Stimulated activated CD4-positive, alpha-beta T cell treated with anti-CD3 and anti-CD28 coated beads, Interleukin-1b, Interleukin-23, amount 100 ng/mL, for 48 hours (primary cell): Measurements from ENCODE around the gene TRAPPC2.

Experiments used
- DNase-seq: peaks from one replicate; pipeline ENCODE4 v3.0.0-alpha.2; 2020

TRAPPC2 gene

DNA sequence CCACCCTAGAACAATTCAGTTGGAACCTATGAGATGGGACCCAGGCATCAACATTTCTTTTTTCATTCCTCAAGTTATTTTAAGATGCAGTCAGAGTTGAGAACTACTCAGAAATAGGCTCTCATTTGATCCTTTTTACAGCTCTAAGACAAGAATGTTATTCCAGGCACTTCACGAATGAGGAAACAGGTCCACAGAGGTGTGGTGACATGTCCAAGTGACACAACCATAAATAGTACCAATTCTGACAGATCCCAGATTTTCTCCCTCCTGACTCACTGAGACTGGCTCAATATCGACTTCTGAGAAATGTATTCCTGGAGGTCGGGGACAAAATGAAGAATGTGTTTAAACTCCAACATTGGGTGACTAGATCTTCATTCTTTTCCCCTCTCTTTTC is 70.4 kb downstream of the TRAPPC2 start:
- no peak for DNase-seq

DNA sequence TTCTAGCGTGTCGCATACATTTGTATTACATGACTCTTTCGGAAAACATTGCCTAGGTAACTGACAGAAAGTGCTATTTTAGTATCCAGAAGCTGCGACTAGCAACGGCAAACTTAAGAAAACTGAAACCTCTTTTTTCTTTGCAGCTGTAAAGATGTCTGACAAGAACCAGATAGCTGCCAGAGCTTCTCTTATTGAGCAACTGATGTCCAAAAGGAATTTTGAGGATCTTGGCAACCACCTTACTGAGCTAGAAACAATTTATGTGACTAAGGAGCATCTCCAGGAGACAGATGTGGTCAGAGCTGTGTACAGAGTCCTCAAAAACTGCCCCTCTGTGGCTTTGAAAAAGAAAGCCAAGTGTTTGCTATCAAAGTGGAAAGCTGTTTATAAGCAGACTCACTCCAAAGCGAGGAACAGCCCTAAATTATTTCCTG is 72.0 kb downstream of the TRAPPC2 start:
- DNase-seq: no peak
